T-helper 17 cell (primary cell): Measurements from ENCODE around the gene ASGR2. TPM values are rescaled to one million over a fixed set of nuclear protein-coding genes. Genes with fewer than 3 reads are reported as not detected.

Experiments
- ATAC-seq: fragments of 150-1000 bp; cut with Tn5 transposase; 2 replicates; pipeline ENCODE4 v1.10.0; 2021; ENCODE audit warnings: mild to moderate bottlenecking, moderate library complexity
- DNase-seq, 3 donors: peaks; one replicate each; pipeline versions ENCODE4 v3.0.0 to v3.0.0-alpha.2; 2020 to 2021
- H3K9me3 ChIP-seq: one replicate; pipeline ENCODE4 v1.7.0; 2013; ENCODE audit warnings: low read length, mild to moderate bottlenecking; ENCODE audit not compliant: control insufficient read depth, poor library complexity, severe bottlenecking
- H3K27ac Mint-ChIP-seq: one replicate; pipeline ENCODE4 v1.8.0; 2022; ENCODE audit warnings: mild to moderate bottlenecking, moderate library complexity, mixed read lengths
- H3K27me3 Mint-ChIP-seq: one replicate; pipeline ENCODE4 v1.8.0; 2022; ENCODE audit warnings: mixed read lengths
- H3K36me3 Mint-ChIP-seq: one replicate; pipeline ENCODE4 v1.8.0; 2022; ENCODE audit warnings: low read depth, mixed read lengths
- H3K4me1 Mint-ChIP-seq: one replicate; pipeline ENCODE4 v1.8.0; 2022; ENCODE audit warnings: mild to moderate bottlenecking, mixed read lengths
- H3K4me3 Mint-ChIP-seq: one replicate; pipeline ENCODE4 v1.8.0; 2022; ENCODE audit warnings: mild to moderate bottlenecking, moderate library complexity, mixed read lengths
- total RNA-seq, 4 donors: library from RNA in 2 of 4; stranded (reverse) in 2 of 4; gene quantifications; one replicate each; pipeline ENCODE4 v1.2.3 and lab custom pipeline; 2022 to 2026

Gene ASGR2
- total RNA-seq, 2 donors from 2014 or later, result 0.67 to 0.78 TPM

GRCh38 chr17:7079581-7080455, 34.8 kb downstream of the ASGR2 start, which contains the start of gene CLEC10A:
TSS of gene CLEC10A (minus strand) at chr17:7080251. CDS start at chr17:7078812, 1,439 bp downstream.
- Mint-ChIP-seq H3K4me1 (peaks cover 37% of the 10 kb centered on the region), H3K27me3 (peaks cover 5% of the 10 kb centered on the region), H3K4me3 (no peak within 1 kb of the TSS), H3K36me3 (peaks cover 4% of the 10 kb centered on the region), H3K27ac (no peak within 1 kb of the TSS)
- ATAC-seq (no peak), DNase-seq (no peak)
- H3K9me3 ChIP-seq, result peaks cover 3% of the 10 kb centered on the region

DNA sequence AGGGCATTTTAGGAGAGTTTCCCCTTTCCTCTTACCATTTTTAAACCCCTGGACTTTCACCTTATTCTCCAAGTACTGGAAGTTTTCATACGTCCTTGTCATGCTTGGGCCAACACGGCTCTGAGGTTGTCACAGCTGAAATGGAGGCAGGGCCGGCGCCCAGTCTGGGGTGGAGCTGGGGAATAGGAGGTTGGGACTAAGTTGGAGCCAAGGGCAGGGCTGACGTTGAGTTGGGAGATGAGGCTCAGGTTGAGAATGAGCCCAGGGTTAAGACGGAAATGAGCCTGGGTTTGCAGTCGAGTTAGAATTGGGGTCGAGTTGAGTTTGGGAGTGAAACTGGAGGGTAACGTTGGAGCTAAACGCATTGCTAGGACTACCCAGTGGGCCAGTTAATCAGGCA, 35.9 kb downstream of the ASGR2 start:
- ATAC-seq (no peak), DNase-seq (no peak)
- Mint-ChIP-seq H3K4me1 (peaks cover 32% of the 10 kb centered on the region), H3K27me3 (no peaks in the 10 kb centered on the region), H3K27ac (no peak overlapping the region), H3K36me3 (peaks cover 4% of the 10 kb centered on the region), H3K4me3 (no peak overlapping the region)
- peaks cover 3% of the 10 kb centered on the region for H3K9me3 ChIP-seq

- no peaks in the 10 kb centered on the region for H3K27me3 Mint-ChIP-seq
- ATAC-seq (no peak), DNase-seq (no peak)
- H3K4me3 Mint-ChIP-seq, result no peak overlapping the region
- H3K4me1 Mint-ChIP-seq, result peaks cover 27% of the 10 kb centered on the region
- no peak overlapping the region for H3K27ac Mint-ChIP-seq
- peaks cover 4% of the 10 kb centered on the region for H3K36me3 Mint-ChIP-seq
- H3K9me3 ChIP-seq, result peaks cover 3% of the 10 kb centered on the region
Measured at GRCh38 chr17:7077911-7078546, 36.6 kb downstream of the ASGR2 start.

DNA sequence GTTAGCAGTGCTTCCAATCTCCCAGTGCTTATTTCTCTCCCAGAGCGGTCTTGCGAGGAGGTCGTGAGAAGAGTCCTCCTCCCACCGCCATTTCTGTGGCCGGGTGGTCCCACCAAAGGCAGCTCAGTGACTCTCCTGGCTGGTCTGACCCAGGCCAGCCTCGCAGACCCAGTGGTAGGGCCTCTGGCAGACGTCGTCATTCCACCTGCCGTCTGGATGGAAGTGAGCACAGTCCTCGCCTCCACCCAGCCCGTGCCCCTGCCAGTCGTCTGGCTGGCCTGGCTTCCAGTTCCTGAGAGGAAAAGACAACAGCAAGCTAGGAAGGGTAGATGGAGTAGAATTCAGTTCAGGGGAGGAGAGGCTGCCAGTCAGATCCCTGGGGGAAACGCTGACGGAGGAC, 39.7 kb downstream of the ASGR2 start:
- no peak for ATAC-seq
- Mint-ChIP-seq H3K36me3 (peaks cover 4% of the 10 kb centered on the region), H3K4me3 (no peak overlapping the region), H3K4me1 (peaks cover 6% of the 10 kb centered on the region), H3K27ac (no peak overlapping the region), H3K27me3 (no peaks in the 10 kb centered on the region)
- no peak for DNase-seq
- no peaks in the 10 kb centered on the region for H3K9me3 ChIP-seq

DNA sequence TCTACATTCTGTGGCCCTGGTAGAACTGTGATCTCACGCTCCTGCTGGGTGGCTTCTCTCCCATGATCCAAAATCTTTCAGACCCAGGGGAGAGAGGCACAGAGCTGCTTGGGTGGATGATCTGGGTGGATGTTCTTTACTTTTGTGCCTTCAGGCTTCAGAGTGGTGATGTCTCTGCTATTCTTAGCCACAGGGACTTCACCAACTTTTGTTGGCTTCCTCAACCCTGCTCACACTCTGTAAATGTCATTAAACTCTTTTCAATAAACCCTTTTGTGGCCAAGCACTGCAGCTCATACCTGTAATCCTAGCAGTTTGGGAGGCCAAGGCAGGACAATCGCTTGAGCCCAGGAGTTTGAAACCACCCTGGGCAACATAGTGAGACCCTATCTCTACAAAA, 42.2 kb downstream of the ASGR2 start:
- H3K4me1 Mint-ChIP-seq, result peaks cover 3% of the 10 kb centered on the region
- H3K9me3 ChIP-seq, result no peaks in the 10 kb centered on the region
- ATAC-seq (no peak), DNase-seq (no peak)
- H3K27me3 Mint-ChIP-seq, result no peaks in the 10 kb centered on the region
- H3K36me3 Mint-ChIP-seq, result no peaks in the 10 kb centered on the region
- H3K27ac Mint-ChIP-seq, result no peak overlapping the region
- H3K4me3 Mint-ChIP-seq, result no peak overlapping the region

- H3K9me3 ChIP-seq, result no peaks in the 10 kb centered on the region
- no peak overlapping the region for H3K4me3 Mint-ChIP-seq
- H3K27ac Mint-ChIP-seq, result no peak overlapping the region
- ATAC-seq (no peak), DNase-seq (no peak)
- H3K4me1 Mint-ChIP-seq, result no peaks in the 10 kb centered on the region
- H3K27me3 Mint-ChIP-seq, result no peaks in the 10 kb centered on the region
- H3K36me3 Mint-ChIP-seq, result no peaks in the 10 kb centered on the region
Measured at GRCh38 chr17:7070712-7071111, 43.9 kb downstream of the ASGR2 start.

- ATAC-seq (no peak), DNase-seq (no peak)
- no peaks in the 10 kb centered on the region for H3K9me3 ChIP-seq
- Mint-ChIP-seq H3K4me3 (no peak overlapping the region), H3K36me3 (peaks cover 2% of the 10 kb centered on the region), H3K27me3 (peaks cover 7% of the 10 kb centered on the region), H3K4me1 (no peaks in the 10 kb centered on the region), H3K27ac (no peak overlapping the region)
Measured at GRCh38 chr17:7068268-7068667, 46.4 kb downstream of the ASGR2 start.

- H3K4me1 Mint-ChIP-seq, result peaks cover 4% of the 10 kb centered on the region
- no peak overlapping the region for H3K27ac Mint-ChIP-seq
- no peak for DNase-seq
- no peak overlapping the region for H3K4me3 Mint-ChIP-seq
- no peak for ATAC-seq
- peaks cover 14% of the 10 kb centered on the region for H3K27me3 Mint-ChIP-seq
- H3K9me3 ChIP-seq, result no peaks in the 10 kb centered on the region
- H3K36me3 Mint-ChIP-seq, result peaks cover 2% of the 10 kb centered on the region
Measured at GRCh38 chr17:7067198-7067597, 47.4 kb downstream of the ASGR2 start.

- no peak for DNase-seq
- H3K27ac Mint-ChIP-seq, result no peak overlapping the region
- peaks cover 2% of the 10 kb centered on the region for H3K36me3 Mint-ChIP-seq
- H3K4me3 Mint-ChIP-seq, result no peak overlapping the region
- ATAC-seq, result no peak
- no peaks in the 10 kb centered on the region for H3K9me3 ChIP-seq
- peaks cover 14% of the 10 kb centered on the region for H3K27me3 Mint-ChIP-seq
- peaks cover 6% of the 10 kb centered on the region for H3K4me1 Mint-ChIP-seq
Measured at GRCh38 chr17:7064261-7064660, 50.4 kb downstream of the ASGR2 start.

DNA sequence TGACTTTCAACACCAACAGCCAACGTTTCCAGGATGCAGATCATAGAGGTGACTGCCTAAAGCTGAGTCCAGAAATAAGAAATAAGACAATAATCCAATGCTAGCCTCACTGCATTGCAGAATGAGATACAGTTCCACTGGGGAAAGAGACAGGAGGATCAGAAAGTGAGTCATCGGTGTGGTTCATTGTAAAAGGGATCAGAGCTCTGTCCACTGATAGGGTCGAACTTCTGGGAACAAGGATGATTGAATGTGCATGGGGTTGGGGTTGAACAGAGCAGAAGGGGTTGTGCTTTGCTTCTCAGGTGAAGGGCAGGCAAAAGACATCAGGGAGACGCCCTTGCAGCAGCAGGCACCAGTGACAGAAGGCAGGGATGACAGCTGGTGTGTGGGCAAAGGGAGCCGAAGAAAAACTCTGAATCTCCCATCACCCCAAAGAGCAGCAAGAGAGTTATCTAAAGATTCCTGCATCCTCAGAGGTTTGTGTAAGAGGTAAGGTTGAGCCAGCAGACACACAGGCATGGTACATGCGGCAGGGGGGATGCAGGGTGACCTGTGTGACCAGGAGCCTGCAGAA, 51.0 kb downstream of the ASGR2 start:
- H3K4me1 Mint-ChIP-seq, result peaks cover 6% of the 10 kb centered on the region

GRCh38 chr17:7060165-7060891, 54.3 kb downstream of the ASGR2 start:
- DNase-seq, result no peak
- H3K9me3 ChIP-seq, result no peaks in the 10 kb centered on the region
- ATAC-seq, result no peak
- Mint-ChIP-seq H3K4me3 (no peak overlapping the region), H3K27me3 (peaks cover 20% of the 10 kb centered on the region), H3K36me3 (peaks cover 2% of the 10 kb centered on the region), H3K4me1 (peaks cover 6% of the 10 kb centered on the region), H3K27ac (no peak overlapping the region)

More for the DNA sequence above, 51.0 kb downstream of the ASGR2 start:
- no peaks in the 10 kb centered on the region for H3K9me3 ChIP-seq
- Mint-ChIP-seq H3K36me3 (peaks cover 2% of the 10 kb centered on the region), H3K4me3 (no peak overlapping the region), H3K27me3 (peaks cover 20% of the 10 kb centered on the region), H3K27ac (no peak overlapping the region)
- ATAC-seq (no peak), DNase-seq (no peak)

GRCh38 chr17:7058831-7059447, 55.7 kb downstream of the ASGR2 start:
- Mint-ChIP-seq H3K4me1 (peaks cover 8% of the 10 kb centered on the region), H3K36me3 (peaks cover 2% of the 10 kb centered on the region), H3K27ac (no peak overlapping the region), H3K27me3 (peaks cover 20% of the 10 kb centered on the region), H3K4me3 (no peak overlapping the region)
- ATAC-seq (no peak), DNase-seq (no peak)
- no peaks in the 10 kb centered on the region for H3K9me3 ChIP-seq
